Measurements from ENCODE around the gene SLC30A2.

The SLC30A2 gene

DNA sequence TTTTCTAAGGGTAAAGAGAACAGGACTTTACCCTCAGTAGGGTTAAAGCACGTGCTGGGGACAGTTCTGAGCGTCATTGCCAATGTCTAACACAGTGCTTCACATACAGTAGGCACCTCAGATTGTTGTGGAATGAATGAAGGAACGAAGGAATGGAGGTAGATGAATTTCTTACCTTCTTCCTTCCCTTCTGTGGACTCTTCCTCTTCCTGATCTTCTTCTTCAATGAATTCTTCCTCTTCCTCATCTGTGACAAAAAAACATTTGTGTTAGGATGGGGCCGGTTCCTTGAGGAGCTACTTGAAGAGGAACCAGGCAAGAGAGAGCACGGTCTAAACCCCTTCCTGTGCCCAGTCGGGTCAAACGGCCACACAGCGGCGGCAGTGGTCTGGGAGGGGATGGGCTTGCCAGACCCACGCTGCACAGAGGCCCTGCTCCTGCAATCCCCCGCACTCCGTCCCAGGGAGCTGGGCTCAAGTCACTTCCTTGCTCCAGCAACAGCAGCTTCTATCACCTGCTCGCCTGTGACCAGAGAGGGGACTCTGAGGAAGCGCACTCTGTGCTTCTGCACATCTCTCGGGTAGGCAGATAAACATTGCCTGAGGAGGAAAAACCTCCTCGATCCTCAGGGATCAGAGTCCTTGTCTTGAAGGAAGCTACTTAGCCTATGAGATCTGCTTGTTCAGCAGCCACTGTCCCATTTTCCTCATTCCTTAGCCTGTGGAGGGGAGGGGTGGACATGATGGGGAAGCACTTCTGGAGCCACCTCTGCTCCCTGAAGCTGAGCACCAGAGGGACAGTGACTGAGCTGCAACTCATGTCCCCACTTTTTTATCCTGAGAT is 8.0 kb upstream of the SLC30A2 start:
- no peak overlapping the region for H3K4me3 ChIP-seq (ENCODE audit: control insufficient read depth, low read depth, low read length)
- TF ChIP-seq, protein P1, sequence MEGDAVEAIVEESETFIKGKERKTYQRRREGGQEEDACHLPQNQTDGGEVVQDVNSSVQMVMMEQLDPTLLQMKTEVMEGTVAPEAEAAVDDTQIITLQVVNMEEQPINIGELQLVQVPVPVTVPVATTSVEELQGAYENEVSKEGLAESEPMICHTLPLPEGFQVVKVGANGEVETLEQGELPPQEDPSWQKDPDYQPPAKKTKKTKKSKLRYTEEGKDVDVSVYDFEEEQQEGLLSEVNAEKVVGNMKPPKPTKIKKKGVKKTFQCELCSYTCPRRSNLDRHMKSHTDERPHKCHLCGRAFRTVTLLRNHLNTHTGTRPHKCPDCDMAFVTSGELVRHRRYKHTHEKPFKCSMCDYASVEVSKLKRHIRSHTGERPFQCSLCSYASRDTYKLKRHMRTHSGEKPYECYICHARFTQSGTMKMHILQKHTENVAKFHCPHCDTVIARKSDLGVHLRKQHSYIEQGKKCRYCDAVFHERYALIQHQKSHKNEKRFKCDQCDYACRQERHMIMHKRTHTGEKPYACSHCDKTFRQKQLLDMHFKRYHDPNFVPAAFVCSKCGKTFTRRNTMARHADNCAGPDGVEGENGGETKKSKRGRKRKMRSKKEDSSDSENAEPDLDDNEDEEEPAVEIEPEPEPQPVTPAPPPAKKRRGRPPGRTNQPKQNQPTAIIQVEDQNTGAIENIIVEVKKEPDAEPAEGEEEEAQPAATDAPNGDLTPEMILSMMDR (IDR thresholded peaks at IDR 0.05; ENCODE audit: control insufficient read depth, insufficient read depth, low read depth, low read length, missing control alignments) = no peak
- no peak for DNase-seq (ENCODE audit: low read depth)

DNA sequence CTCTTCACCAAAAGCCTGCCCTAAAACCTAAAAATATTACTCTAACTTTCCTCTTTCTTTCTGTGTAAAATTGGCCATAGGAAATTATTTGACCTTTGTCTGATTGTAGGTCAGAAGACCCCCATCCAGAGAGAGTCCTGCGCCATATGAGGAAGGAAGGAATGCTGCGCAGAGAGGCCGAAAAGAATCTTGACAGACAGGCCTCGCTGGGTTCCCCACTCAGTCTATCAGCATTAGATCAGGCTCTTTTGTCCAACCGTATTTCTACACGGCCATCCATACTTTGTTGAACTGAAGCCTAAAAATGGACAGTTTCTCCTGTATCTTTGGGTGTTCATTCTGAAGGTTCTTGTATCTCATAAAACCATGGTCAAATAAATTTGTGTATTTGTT is 4.3 kb upstream of the SLC30A2 start:
- TF ChIP-seq, protein P1 (IDR thresholded peaks at IDR 0.05; ENCODE audit: control insufficient read depth, insufficient read depth, low read depth, low read length, missing control alignments) = no peak
- H3K4me3 ChIP-seq (ENCODE audit: control insufficient read depth, low read depth, low read length) = no peak overlapping the region
- DNase-seq (ENCODE audit: low read depth) = no peak

DNA sequence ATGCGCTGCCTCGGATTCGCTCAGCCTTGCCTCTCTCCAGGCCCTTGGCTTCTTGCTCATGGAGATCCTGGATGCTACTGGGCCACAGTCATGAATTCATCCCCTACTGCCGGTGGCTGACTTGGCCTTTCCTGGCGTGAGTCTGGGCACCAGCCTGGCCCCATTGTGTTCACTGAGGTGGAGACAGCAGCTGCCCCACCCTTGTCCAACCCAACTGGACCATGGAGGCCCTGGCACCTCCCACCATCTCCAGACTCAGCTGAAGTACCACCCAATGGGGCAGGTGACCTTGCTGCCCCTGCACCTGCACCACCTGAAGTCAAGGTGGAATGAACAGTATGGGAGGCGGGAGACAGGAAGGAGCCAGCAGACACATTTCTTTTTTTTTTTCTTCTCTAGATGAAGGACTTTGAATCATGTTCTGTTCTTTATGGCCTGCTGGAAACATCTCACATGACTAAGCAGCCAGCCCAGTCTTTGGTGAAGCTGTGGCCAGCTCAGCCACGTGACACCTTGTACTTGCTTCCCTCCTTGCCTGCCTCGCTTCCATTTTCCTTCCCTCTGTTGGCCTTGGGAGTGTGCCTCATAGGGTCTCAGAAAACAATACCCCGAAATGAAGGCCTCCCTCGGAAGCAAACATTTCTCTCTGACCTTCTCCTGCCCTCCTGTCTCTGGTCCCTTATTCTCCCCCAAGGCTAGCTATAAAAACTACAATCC is 3.8 kb upstream of the SLC30A2 start:
- no peak for DNase-seq (ENCODE audit: low read depth)
- no peak overlapping the region for H3K4me3 ChIP-seq (ENCODE audit: control insufficient read depth, low read depth, low read length)
- TF ChIP-seq, protein P1 (IDR thresholded peaks at IDR 0.05; ENCODE audit: control insufficient read depth, insufficient read depth, low read depth, low read length, missing control alignments) = no peak

DNA sequence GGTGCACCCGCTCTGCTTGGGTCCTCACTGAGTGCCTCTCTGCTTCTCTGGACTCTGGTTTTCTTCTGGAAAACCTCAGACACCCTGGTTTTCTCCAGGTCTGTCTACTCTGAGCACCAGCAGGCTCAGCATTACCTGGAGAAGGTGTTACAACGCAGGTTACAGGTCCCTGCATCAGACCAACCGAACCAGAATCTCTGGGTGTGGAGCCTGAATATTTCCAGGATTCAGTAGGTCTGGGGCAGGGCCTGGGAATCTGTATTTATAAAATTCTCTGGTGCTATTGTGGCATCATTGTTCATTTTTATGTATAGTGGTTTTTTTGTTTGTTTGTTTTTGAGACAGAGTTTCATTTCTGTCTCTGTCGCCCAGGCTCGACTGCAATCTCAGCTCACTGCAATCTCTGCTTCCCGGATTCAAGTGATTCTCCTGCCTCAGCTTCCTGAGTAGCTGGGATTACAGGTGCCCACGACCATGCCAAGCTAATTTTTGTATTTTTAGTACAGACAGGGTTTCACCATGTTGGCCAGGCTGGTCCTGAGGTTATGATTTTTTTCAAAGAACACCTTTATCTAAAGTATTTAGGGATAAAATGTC is 1.5 kb upstream of the SLC30A2 start:
- no peak overlapping the region for H3K4me3 ChIP-seq (ENCODE audit: control insufficient read depth, low read depth, low read length)
- TF ChIP-seq, protein P1 (IDR thresholded peaks at IDR 0.05; ENCODE audit: control insufficient read depth, insufficient read depth, low read depth, low read length, missing control alignments) = no peak
- DNase-seq (ENCODE audit: low read depth) = no peak

DNA sequence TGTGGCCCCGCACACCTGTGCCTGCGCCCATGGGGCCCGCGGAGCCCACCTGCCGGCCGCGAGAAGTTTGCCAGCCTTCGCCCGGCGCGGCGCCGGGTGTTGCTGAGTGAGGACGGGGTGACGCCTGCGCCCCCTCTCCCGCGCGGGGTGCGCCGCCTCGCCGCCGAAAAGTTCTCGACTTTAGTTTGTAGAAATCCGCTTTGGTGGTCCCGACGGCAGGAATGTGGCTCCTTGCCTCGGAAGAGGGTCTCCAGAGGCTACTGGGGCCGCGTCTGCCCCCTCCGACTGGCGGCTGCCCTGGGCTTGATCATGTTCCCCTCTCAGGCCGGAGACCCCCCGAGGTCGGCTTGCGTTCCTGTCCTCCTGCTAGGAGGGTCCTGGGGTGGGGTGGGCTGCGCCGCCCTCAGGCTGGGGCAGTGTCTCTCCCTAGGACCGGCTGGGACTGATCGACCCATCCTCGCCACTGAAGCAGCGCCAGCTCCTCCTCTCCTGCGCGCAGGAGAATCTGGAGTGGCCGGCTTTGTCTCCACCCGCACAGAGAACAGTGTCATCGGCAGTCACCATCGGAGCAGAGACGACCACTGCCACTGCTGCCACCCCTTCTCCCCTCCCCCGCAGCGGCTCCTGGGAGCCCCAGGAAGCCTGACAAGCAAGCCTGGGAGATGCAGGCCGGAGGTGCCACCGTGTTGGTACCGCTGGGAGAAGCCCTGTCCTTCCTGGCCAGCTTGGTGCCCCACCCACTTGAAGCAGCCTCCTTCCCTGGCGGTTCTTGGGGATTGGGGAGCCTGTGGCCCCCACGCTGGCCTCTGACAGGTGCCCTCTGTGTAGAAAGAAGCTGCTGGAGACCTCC is 553 bp upstream of the SLC30A2 start:
- TF ChIP-seq, protein P1 (IDR thresholded peaks at IDR 0.05; ENCODE audit: control insufficient read depth, insufficient read depth, low read depth, low read length, missing control alignments) = no peak
- no peak overlapping the region for H3K4me3 ChIP-seq (ENCODE audit: control insufficient read depth, low read depth, low read length)

More for the DNA sequence above, 553 bp upstream of the SLC30A2 start:
- no peak for DNase-seq (ENCODE audit: low read depth)

All from AG09309 (cell line).